Lower leg skin (tissue), 3 donors: ENCODE data around the gene FBLL1.

Experiments used
- CTCF ChIP-seq, 3 donors: fragments of 450-650 bp; IDR thresholded peaks; one replicate each; pipeline ENCODE4 v1.5.1; 2016; ENCODE audit warnings: antibody characterized with exemption in 3 of 3, mild to moderate bottlenecking in 3 of 3, moderate library complexity in 2 of 3
- POLR2A ChIP-seq, 2 donors: fragments of 450-650 bp; IDR thresholded peaks; one replicate each; pipeline ENCODE4 v1.6.1; 2016 to 2017; ENCODE audit warnings: antibody characterized with exemption in 2 of 2, mild to moderate bottlenecking in 1 of 2, moderate library complexity in 1 of 2

- no peak for TF ChIP-seq POLR2A (IDR thresholded peaks at IDR 0.05)
- TF ChIP-seq CTCF (IDR thresholded peaks at IDR 0.05): no peak
These were observed 46.6 kb downstream of the FBLL1 start for GRCh38 chr5:168575391-168576372.
